Prostate gland (tissue), 2 donors: ENCODE data around the gene NUDT5. TPM values are rescaled to one million over a fixed set of nuclear protein-coding genes. Genes with fewer than 3 reads are reported as not detected.
"Not testable (repeated sequence)": the region's sequence is repeated elsewhere in the genome, so short reads cannot be mapped to it uniquely, and the experiment has no call there.

Experiments used
- DNase-seq: peaks from one replicate; pipeline ENCODE4 v3.0.0-alpha.2; 2019; ENCODE audit warnings: low spot score
- H3K27ac ChIP-seq, 2 donors: fragments of 200-600 bp; sonication (generic); 2 replicates each; pipeline ENCODE4 v1.5.1; 2017 to 2019
- H3K27me3 ChIP-seq: fragments of 200-600 bp; sonication (generic); replicated peaks from 2 replicates; pipeline ENCODE4 v1.5.1; 2019; ENCODE audit not compliant: insufficient read depth
- H3K36me3 ChIP-seq, 2 donors: fragments of 200-600 bp; sonication (generic); 1 replicate in 1 of 2; 2 replicates in 1 of 2; pipeline versions ENCODE4 v1.5.1 to v1.8.1; 2017 to 2019
- H3K4me1 ChIP-seq: fragments of 200-600 bp; sonication (generic); replicated peaks from 2 replicates; pipeline ENCODE4 v1.5.1; 2019
- H3K4me3 ChIP-seq, 2 donors: fragments of 200-600 bp; sonication (generic); 2 replicates each; pipeline ENCODE4 v1.5.1; 2017 to 2019
- H3K9me3 ChIP-seq: fragments of 200-600 bp; sonication (generic); 2 replicates; pipeline ENCODE4 v1.5.1; 2017
- POLR2A ChIP-seq: fragments of 450-650 bp; IDR thresholded peaks from one replicate; pipeline ENCODE4 v1.6.1; 2016; ENCODE audit warnings: antibody characterized with exemption, mild to moderate bottlenecking
- POLR2AphosphoS5 ChIP-seq: sonication (generic); formaldehyde crosslinking; IDR thresholded peaks from one replicate; pipeline ENCODE4 v1.6.1; 2017; ENCODE audit warnings: antibody characterized with exemption
- WGBS: methylation state at CpG from one replicate; pipeline ENCODE4 v1.1.5; 2018; 5-methylcytosine and 5-hydroxymethylcytosine counted together
- intact Hi-C: fragments of 100-400 bp; cut with DNase I; formaldehyde crosslinking; loops from one replicate; pipeline ENCODE4 v1.14.2; 2022
- total RNA-seq, 2 donors: library from RNA; depleted of rRNA; stranded (reverse); fragments of >200 nt; gene quantifications; one replicate each; pipeline ENCODE4 v1.1.0, GENCODE V29; 2016
- TF ChIP-seq, protein P1 (sequence below), 4 experiments: fragments of 200-600 bp in 2 of 4; fragments of 450-650 bp in 2 of 4; sonication (generic) in 2 of 4; IDR thresholded peaks; 1 replicate in 3 of 4; 2 replicates in 1 of 4; pipeline ENCODE4 v1.5.1; 2016 to 2019; ENCODE audit warnings: antibody characterized with exemption in 4 of 4, mild to moderate bottlenecking in 2 of 4, moderate library complexity in 2 of 4

The NUDT5 gene
- total RNA-seq, 2 donors from 2014 or later = 32.6 to 35.8 TPM

DNA sequence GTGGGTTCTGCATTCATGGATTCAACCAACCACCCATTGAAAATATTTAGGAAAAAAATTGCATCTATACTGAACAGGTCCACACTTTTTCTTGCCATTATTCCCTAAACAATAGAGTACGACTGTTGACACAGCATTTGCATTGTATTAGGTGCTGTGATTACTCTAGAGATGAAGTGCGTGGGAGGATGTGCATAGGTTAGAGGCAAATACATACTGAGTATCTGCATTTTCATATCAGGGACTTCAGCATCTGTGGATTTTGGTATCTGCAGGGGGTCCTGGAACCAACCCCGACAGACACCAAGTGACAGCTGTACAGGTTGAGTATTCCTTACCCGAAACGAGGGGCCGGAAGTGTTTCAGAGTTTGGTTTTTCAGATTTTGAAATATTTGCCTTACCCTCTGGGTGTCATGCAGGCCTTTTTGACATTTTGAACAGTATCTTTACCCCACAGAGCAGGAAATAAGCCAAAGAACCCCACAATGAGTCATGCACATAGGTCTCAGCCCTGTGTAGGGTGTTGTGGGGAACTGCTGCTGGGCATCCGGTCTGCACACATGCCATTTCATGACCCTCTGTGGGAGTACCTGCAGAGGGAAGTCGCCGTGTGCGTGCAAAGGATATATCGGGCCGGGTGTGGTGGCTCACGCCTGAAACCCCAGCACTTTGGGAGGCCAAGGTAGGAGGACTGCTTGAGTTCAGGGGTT, 14.5 kb downstream of the NUDT5 start:
- TF ChIP-seq POLR2A (no peak), POLR2AphosphoS5 (no peak)
- TF ChIP-seq, protein P1, sequence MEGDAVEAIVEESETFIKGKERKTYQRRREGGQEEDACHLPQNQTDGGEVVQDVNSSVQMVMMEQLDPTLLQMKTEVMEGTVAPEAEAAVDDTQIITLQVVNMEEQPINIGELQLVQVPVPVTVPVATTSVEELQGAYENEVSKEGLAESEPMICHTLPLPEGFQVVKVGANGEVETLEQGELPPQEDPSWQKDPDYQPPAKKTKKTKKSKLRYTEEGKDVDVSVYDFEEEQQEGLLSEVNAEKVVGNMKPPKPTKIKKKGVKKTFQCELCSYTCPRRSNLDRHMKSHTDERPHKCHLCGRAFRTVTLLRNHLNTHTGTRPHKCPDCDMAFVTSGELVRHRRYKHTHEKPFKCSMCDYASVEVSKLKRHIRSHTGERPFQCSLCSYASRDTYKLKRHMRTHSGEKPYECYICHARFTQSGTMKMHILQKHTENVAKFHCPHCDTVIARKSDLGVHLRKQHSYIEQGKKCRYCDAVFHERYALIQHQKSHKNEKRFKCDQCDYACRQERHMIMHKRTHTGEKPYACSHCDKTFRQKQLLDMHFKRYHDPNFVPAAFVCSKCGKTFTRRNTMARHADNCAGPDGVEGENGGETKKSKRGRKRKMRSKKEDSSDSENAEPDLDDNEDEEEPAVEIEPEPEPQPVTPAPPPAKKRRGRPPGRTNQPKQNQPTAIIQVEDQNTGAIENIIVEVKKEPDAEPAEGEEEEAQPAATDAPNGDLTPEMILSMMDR (IDR thresholded peaks at IDR 0.05) = no peak
- Histone ChIP-seq H3K27me3 (no peaks in the 10 kb centered on the region), H3K36me3 (peaks cover 5 to 8% of the 10 kb centered on the region in 2 donors), H3K4me1 (no peaks in the 10 kb centered on the region), H3K9me3 (no peaks in the 10 kb centered on the region), H3K27ac (no peak overlapping the region), H3K4me3 (no peak overlapping the region)
- 85% methylated on average over 13 of the region's 13 CpGs for WGBS
- no peak for DNase-seq
- intact Hi-C loops = no loop called here

DNA sequence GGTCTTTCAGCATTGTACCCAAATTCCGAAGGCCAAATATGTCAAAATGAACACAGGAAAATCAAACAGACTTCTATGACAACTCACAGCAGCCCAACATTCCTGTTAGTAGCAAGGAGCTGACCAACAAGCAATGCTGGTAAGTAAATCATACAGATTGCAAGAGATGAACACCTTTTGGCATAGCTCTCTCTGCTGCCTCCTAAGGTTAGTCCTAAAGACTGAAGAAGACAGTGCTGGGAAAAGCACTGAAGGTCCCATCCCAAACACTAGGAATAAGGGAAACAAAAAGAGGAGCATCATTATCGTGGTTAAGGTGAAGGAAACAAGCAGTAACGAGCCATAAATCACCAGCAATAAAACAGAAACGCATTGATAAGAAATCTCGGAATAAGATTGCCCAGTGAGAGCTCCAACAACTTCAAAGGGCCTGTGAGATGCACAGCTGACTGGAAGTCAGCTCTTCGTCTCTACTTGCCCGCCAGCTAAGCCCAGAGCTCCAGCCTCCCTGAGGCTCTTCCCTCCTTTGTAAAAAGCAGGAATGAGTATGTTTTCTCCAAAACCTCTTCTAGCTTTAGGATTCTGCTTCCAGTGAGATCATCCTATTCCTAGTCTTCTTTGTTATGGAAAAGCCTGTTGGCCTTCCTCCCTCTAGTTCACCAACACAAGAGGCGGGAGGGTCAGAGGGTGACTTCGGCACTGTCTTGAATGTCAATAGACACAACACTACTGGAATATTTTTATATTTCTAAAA, 15.3 kb downstream of the NUDT5 start:
- H3K27me3 ChIP-seq = no peaks in the 10 kb centered on the region
- no peak overlapping the region for H3K27ac ChIP-seq
- H3K9me3 ChIP-seq = no peaks in the 10 kb centered on the region
- intact Hi-C loops = no loop called here
- H3K36me3 ChIP-seq = peaks cover 5 to 8% of the 10 kb centered on the region in 2 donors
- WGBS = 59% methylated on average over 9 of the region's 9 CpGs
- H3K4me3 ChIP-seq = no peak overlapping the region
- DNase-seq = no peak
- H3K4me1 ChIP-seq = no peaks in the 10 kb centered on the region
- TF ChIP-seq POLR2AphosphoS5 (no peak), POLR2A (no peak)
- TF ChIP-seq, protein P1 (IDR thresholded peaks at IDR 0.05) = no peak

DNA sequence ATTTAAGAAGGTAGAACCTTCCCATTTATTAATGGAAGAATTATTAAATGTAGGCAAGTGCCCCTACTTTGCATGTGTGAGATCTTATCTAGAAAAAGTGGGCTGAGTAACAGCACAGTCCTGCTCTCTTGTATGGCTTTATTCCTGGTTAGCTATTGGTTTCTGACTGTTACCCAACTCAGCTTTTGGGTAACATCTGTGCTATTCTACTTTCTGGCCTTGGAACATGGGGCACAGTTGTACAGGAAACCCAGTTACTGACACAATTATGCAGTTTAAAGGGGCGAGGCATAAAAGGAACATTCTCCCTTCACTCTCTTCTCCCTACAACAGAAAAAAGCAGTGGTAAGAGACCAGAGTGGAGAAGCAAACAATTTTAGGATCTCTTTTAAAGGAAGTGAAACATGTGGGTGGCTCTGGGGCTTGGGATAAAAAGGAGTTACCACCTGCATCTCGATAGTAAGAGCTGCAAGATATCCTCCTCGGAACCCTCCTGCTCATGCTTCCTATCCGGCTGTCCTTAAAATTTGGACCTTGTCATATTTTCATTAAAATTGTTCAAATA, 16.0 kb downstream of the NUDT5 start:
- Histone ChIP-seq H3K4me1 (no peaks in the 10 kb centered on the region), H3K36me3 (peaks cover 0 to 8% of the 10 kb centered on the region in 2 donors), H3K9me3 (no peaks in the 10 kb centered on the region), H3K4me3 (no peak overlapping the region), H3K27me3 (no peaks in the 10 kb centered on the region), H3K27ac (no peak overlapping the region)
- no peak for DNase-seq
- 88% methylated on average over 4 of the region's 4 CpGs for WGBS
- TF ChIP-seq, protein P1 (IDR thresholded peaks at IDR 0.05) = no peak
- no peak for TF ChIP-seq POLR2A
- TF ChIP-seq POLR2AphosphoS5 = no peak
- intact Hi-C loops = no loop called here

DNA sequence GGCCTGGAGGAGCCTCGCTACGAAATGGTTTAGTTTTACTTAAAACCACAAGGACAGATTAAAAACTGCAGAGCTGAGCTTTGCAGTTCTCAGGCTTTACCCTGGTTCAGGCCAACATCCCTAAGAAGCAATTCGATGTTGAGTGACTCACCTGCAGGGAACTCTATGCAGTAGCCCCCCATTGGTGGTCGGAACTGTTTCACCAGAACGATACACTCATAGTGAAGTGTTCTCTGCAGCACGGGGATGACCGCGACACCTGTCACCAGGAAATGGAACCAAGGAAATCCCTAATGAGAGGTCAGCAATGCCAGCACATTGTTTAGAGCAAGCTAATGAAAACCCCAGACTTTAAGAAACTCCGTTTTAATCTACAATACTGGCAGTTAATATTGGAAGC, 18.0 kb downstream of the NUDT5 start:
- Histone ChIP-seq H3K4me3 (no peak overlapping the region), H3K27me3 (no peaks in the 10 kb centered on the region), H3K27ac (no peak overlapping the region), H3K9me3 (no peaks in the 10 kb centered on the region), H3K36me3 (peaks cover 1 to 8% of the 10 kb centered on the region in 2 donors), H3K4me1 (no peaks in the 10 kb centered on the region)
- 89% methylated on average over 9 of the region's 9 CpGs for WGBS
- intact Hi-C loops = no loop called here
- DNase-seq = no peak
- TF ChIP-seq, protein P1 (IDR thresholded peaks at IDR 0.05) = no peak
- no peak for TF ChIP-seq POLR2AphosphoS5
- no peak for TF ChIP-seq POLR2A

DNA sequence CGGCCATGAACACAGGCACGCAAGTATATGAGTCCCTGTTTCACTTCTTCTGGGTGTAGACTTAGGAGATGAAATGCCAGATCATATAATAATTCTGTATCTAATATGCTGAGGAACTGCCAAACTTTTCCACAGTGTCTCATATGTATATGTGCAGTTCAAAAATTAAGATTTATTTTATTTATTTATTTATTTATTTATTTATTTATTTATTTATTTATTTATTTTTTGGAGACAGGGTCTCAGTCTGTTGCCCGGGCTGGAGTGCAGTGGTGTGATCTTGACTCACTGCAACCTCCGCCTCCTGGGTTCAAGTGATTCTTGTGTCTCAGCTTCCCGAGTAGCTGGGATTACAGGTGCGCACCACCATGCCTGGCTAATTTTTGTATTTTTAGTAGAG, 24.2 kb downstream of the NUDT5 start:
- DNase-seq, H3K4me3 ChIP-seq, H3K36me3 ChIP-seq, H3K27ac ChIP-seq, H3K4me1 ChIP-seq, intact Hi-C loops, H3K27me3 ChIP-seq, H3K9me3 ChIP-seq: not testable (repeated sequence)
- WGBS = 97% methylated on average over 6 of the region's 6 CpGs
